ENCODE data around the gene EVI5. TPM values are rescaled to one million over a fixed set of nuclear protein-coding genes. Genes with fewer than 3 reads are reported as not detected.

Gene EVI5
- polyA plus RNA-seq, 3 donors = 7.6 to 19.4 (median 14.3) TPM

DNA sequence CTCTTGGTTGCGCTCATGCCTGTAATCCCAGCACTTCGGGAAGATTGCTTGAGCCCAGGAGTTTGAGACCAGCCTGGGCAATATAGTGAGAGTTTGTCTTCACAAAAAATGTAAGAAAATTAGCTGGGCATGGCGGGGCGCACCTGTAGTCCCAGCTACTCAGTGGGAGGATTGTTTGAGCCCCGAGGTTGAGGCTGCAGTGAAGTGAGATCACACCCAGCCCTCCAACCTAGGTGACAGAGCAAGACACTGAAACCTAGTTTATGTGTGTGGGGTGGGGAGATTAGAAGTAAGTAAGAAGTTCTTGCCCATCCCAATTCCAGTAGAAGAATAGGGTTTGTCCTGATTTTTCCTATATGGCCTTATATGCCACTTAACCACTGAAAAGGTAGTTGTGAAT lies 48.9 kb upstream of the EVI5 start:
- Mint-ChIP-seq H3K4me3 (no peak overlapping the region), H3K9me3 (no peaks in the 10 kb centered on the region), H3K27ac (peak overlapping the region in 6 of 7 donors; percentile 10 to 99 (median 63)), H3K4me1 (peaks cover 28% of the 10 kb centered on the region), H3K27me3 (ENCODE audit: low read depth in 3 of 3) (peaks cover 0 to 3% (median 0%) of the 10 kb centered on the region in 3 donors), H3K36me3 (peaks cover 47 to 49% of the 10 kb centered on the region in 2 donors)
- Histone ChIP-seq H3K4me2 (replicated peaks; ENCODE audit: extremely low read depth, low read length, poor library complexity, severe bottlenecking) (peak overlapping the region; percentile 91), H3K4me1 (ENCODE audit: control insufficient read depth in 1 of 2, insufficient read depth in 2 of 2, low read length in 2 of 2) (peaks cover 11 to 23% of the 10 kb centered on the region in 2 donors), H3K27ac (ENCODE audit: low read depth in 1 of 2, low read length in 2 of 2) (peak overlapping the region; percentile 29 to 97), H3K9ac (ENCODE audit: insufficient read depth, low read length, poor library complexity, severe bottlenecking) (peak overlapping the region; percentile 96), H3K36me3 (replicated peaks in 1 of 2; ENCODE audit: control insufficient read depth in 1 of 2, insufficient read depth in 2 of 2, low read length in 2 of 2) (peaks cover 50 to 55% of the 10 kb centered on the region in 2 donors), H4K20me1 (ENCODE audit: insufficient read depth, low read length) (peaks cover 58% of the 10 kb centered on the region), H3K27me3 (ENCODE audit: control insufficient read depth in 2 of 2, insufficient read depth in 2 of 2, low read length in 2 of 2) (no peaks in the 10 kb centered on the region), H3K79me2 (ENCODE audit: insufficient read depth, low read length) (peaks cover 71% of the 10 kb centered on the region), H3K9me3 (replicated peaks in 1 of 2; ENCODE audit: control insufficient read depth in 1 of 2, insufficient read depth in 1 of 2, low read length in 2 of 2) (no peaks in the 10 kb centered on the region), H2AFZ (ENCODE audit: insufficient read depth, low read depth, low read length, poor library complexity, severe bottlenecking) (no peak overlapping the region), H3K4me3 (replicated peaks in 1 of 3; ENCODE audit: low read depth in 2 of 3, low read length in 3 of 3) (peak overlapping the region in 1 of 3 experiments; percentile 99)
- intact Hi-C loops (cut with micrococcal nuclease) = no loop called here
- WGBS (ENCODE audit: insufficient coverage) = 81% methylated on average over 3 of the region's 5 CpGs
- DNase-seq = no peak
- TF ChIP-seq, protein P1, sequence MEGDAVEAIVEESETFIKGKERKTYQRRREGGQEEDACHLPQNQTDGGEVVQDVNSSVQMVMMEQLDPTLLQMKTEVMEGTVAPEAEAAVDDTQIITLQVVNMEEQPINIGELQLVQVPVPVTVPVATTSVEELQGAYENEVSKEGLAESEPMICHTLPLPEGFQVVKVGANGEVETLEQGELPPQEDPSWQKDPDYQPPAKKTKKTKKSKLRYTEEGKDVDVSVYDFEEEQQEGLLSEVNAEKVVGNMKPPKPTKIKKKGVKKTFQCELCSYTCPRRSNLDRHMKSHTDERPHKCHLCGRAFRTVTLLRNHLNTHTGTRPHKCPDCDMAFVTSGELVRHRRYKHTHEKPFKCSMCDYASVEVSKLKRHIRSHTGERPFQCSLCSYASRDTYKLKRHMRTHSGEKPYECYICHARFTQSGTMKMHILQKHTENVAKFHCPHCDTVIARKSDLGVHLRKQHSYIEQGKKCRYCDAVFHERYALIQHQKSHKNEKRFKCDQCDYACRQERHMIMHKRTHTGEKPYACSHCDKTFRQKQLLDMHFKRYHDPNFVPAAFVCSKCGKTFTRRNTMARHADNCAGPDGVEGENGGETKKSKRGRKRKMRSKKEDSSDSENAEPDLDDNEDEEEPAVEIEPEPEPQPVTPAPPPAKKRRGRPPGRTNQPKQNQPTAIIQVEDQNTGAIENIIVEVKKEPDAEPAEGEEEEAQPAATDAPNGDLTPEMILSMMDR (IDR thresholded peaks at IDR 0.05) = no peak

DNA sequence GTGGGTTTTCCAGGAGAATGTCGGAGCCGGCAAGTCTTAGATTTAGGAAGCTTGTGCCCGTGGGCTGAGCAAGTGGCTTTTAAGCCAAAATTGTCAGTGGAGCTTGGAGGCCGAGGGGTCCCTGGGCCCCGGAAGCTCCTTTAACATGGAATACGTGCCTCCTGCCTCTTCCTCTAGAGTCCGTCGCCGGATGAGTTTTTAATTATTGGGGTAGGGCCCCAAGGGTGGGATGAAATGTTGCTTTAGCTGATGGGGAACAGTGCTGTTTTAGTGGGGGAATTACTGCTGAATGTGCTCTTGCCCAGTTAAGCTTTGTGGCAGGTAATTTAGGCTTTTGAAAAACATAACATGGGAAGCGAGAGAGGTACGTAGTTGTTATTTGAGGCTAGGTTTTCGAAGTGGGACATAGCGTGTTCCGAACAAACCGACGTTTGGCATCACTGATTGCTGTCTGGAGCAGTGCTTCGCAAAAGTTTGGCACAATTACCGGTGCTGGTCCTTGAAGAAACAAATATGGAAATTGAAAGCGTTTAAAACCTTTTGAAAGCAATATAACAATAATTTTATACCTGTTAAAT lies 47.7 kb upstream of the EVI5 start:
- peak overlapping the region; percentile 96 for H3K9ac ChIP-seq (ENCODE audit: insufficient read depth, low read length, poor library complexity, severe bottlenecking)
- Mint-ChIP-seq H3K4me1 (peaks cover 28% of the 10 kb centered on the region), H3K4me3 (peak overlapping the region; percentile 98), H3K36me3 (peaks cover 35 to 37% of the 10 kb centered on the region in 2 donors), H3K27me3 (ENCODE audit: low read depth in 3 of 3) (peaks cover 0 to 3% (median 0%) of the 10 kb centered on the region in 3 donors), H3K9me3 (no peaks in the 10 kb centered on the region), H3K27ac (peak overlapping the region; percentile 97 to 99 (median 99))
- H3K4me2 ChIP-seq (replicated peaks; ENCODE audit: extremely low read depth, low read length, poor library complexity, severe bottlenecking) = peak overlapping the region; percentile 91
- peaks cover 58% of the 10 kb centered on the region for H3K79me2 ChIP-seq (ENCODE audit: insufficient read depth, low read length)
- WGBS (ENCODE audit: insufficient coverage) = 1% methylated on average over 10 of the region's 19 CpGs
- peak overlapping the region; percentile 79 to 99 (median 82) for H3K4me3 ChIP-seq (replicated peaks in 1 of 3; ENCODE audit: low read depth in 2 of 3, low read length in 3 of 3)
- TF ChIP-seq, protein P1 (IDR thresholded peaks at IDR 0.05) = no peak
- H4K20me1 ChIP-seq (ENCODE audit: insufficient read depth, low read length) = peaks cover 46% of the 10 kb centered on the region
- H3K27ac ChIP-seq (ENCODE audit: low read depth in 1 of 2, low read length in 2 of 2) = peak overlapping the region; percentile 84 to 97
- no peaks in the 10 kb centered on the region for H3K9me3 ChIP-seq (replicated peaks in 1 of 2; ENCODE audit: control insufficient read depth in 1 of 2, insufficient read depth in 1 of 2, low read length in 2 of 2)
- no peaks in the 10 kb centered on the region for H3K27me3 ChIP-seq (ENCODE audit: control insufficient read depth in 2 of 2, insufficient read depth in 2 of 2, low read length in 2 of 2)
- H2AFZ ChIP-seq (ENCODE audit: insufficient read depth, low read depth, low read length, poor library complexity, severe bottlenecking) = peak overlapping the region; percentile 84
- peaks cover 11 to 23% of the 10 kb centered on the region in 2 donors for H3K4me1 ChIP-seq (ENCODE audit: control insufficient read depth in 1 of 2, insufficient read depth in 2 of 2, low read length in 2 of 2)
- intact Hi-C loops (cut with micrococcal nuclease) = no loop called here
- H3K36me3 ChIP-seq (replicated peaks in 1 of 2; ENCODE audit: control insufficient read depth in 1 of 2, insufficient read depth in 2 of 2, low read length in 2 of 2) = peaks cover 38 to 42% of the 10 kb centered on the region in 2 donors
- DNase-seq = peak in 1 of 3 donors; percentile 6
